Measurements from ENCODE around the gene CIDEA. TPM values are rescaled to one million over a fixed set of nuclear protein-coding genes. Genes with fewer than 3 reads are reported as not detected.

The CIDEA gene
- total and polyA plus RNA-seq, 9 of the 15 experiments (the other 6 are each of a cell fraction or from before 2014, with no cell fraction given) = not detected

- TF ChIP-seq, protein P1, sequence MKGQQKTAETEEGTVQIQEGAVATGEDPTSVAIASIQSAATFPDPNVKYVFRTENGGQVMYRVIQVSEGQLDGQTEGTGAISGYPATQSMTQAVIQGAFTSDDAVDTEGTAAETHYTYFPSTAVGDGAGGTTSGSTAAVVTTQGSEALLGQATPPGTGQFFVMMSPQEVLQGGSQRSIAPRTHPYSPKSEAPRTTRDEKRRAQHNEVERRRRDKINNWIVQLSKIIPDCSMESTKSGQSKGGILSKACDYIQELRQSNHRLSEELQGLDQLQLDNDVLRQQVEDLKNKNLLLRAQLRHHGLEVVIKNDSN (CRISPR knock-in tag; IDR thresholded peaks at IDR 0.05) = no peak
- TF ChIP-seq ZNF592 (IDR thresholded peaks at IDR 0.05) = peak; percentile 95
- TF ChIP-seq TCF3 (CRISPR knock-in tag; IDR thresholded peaks at IDR 0.05) = peak; percentile 93
- no peak for TF ChIP-seq ZBTB49 (CRISPR knock-in tag; IDR thresholded peaks at IDR 0.05; ENCODE audit: borderline replicate concordance)
- TF ChIP-seq CAMTA2 (CRISPR knock-in tag; conservative IDR thresholded peaks at IDR 0.05) = no peak
- TF ChIP-seq NR2C1 (IDR thresholded peaks at IDR 0.05) = peak; percentile 49
- 0 out of 2 replicates have a peak, but pooled peaks have one; percentile 32 for TF ChIP-seq NR2C1 (tag; IDR thresholded peaks at IDR 0.05)
- TF ChIP-seq RFX1 (IDR thresholded peaks at IDR 0.05) = no peak
- peak; percentile 82 for TF ChIP-seq SNIP1 (IDR thresholded peaks at IDR 0.05; ENCODE audit: low read depth)
- TF ChIP-seq MAX (CRISPR knock-in tag; IDR thresholded peaks at IDR 0.05) = peak; percentile 97
- TF ChIP-seq TFE3 (CRISPR knock-in tag; IDR thresholded peaks at IDR 0.05) = no peak
Measured at GRCh38 chr18:12302391-12303147, 48.4 kb downstream of the CIDEA start (continued).

All from K562 (cell line).